HEK293 (cell line): ENCODE data around the gene TGM5.

Source experiments
- CTCF ChIP-seq: fragments of 450-650 bp; formaldehyde crosslinking; IDR thresholded peaks from 2 replicates; pipeline ENCODE4 v1.5.1; 2016; ENCODE audit warnings: missing biosample characterization, missing genetic modification characterization
- FEZF1 ChIP-seq: fragments of 450-650 bp; formaldehyde crosslinking; IDR thresholded peaks from 2 replicates; pipeline ENCODE4 v1.5.1; 2016; ENCODE audit warnings: missing biosample characterization, missing genetic modification characterization
- HOXC10 ChIP-seq: sonication (generic); formaldehyde crosslinking; IDR thresholded peaks from 2 replicates; pipeline ENCODE4 v1.8.1; 2023; ENCODE audit warnings: mild to moderate bottlenecking, missing genetic modification reagents
- KLF9 ChIP-seq: fragments of 450-650 bp; formaldehyde crosslinking; IDR thresholded peaks from 2 replicates; pipeline ENCODE4 v1.5.1; 2016; ENCODE audit warnings: missing biosample characterization, missing genetic modification characterization, low read depth
- REST ChIP-seq: fragments of 450-650 bp; formaldehyde crosslinking; IDR thresholded peaks from 2 replicates; pipeline ENCODE4 v1.5.1; 2016; ENCODE audit warnings: missing biosample characterization, missing genetic modification characterization
- ZBTB17 ChIP-seq: fragments of 450-650 bp; formaldehyde crosslinking; IDR thresholded peaks from 2 replicates; pipeline ENCODE4 v1.5.1; 2016; ENCODE audit warnings: missing biosample characterization, missing genetic modification characterization
- ZBTB44 ChIP-seq: fragments of 450-650 bp; IDR thresholded peaks from 2 replicates; pipeline ENCODE4 v1.5.1; 2018; ENCODE audit warnings: missing biosample characterization, mild to moderate bottlenecking, missing genetic modification characterization
- ZBTB8A ChIP-seq: fragments of 450-650 bp; formaldehyde crosslinking; IDR thresholded peaks from 2 replicates; pipeline ENCODE4 v1.5.1; 2016; ENCODE audit warnings: missing biosample characterization, missing genetic modification characterization
- ZNF239 ChIP-seq: fragments of 450-650 bp; formaldehyde crosslinking; IDR thresholded peaks from 2 replicates; pipeline ENCODE4 v1.5.1; 2016; ENCODE audit warnings: missing biosample characterization, missing genetic modification characterization
- ZNF274 ChIP-seq, 2 experiments: fragments of 200-500 bp in 1 of 2; fragments of 450-650 bp in 1 of 2; sonication (Bioruptor generic) in 1 of 2; formaldehyde crosslinking in 1 of 2; IDR thresholded peaks; 2 replicates each; pipeline versions ENCODE4 v1.5.1 to v1.6.1; 2014 to 2016; ENCODE audit warnings: borderline replicate concordance in 1 of 2, inconsistent platforms in 1 of 2, low read length in 1 of 2, missing biosample characterization in 1 of 2, missing genetic modification characterization in 1 of 2
- ZNF37A ChIP-seq: fragments of 450-650 bp; IDR thresholded peaks from 2 replicates; pipeline ENCODE4 v1.5.1; 2018; ENCODE audit warnings: missing biosample characterization, missing genetic modification characterization
- ZNF549 ChIP-seq: fragments of 450-650 bp; IDR thresholded peaks from 2 replicates; pipeline ENCODE4 v1.5.1; 2018; ENCODE audit warnings: missing biosample characterization, missing genetic modification characterization, mild to moderate bottlenecking, inconsistent platforms, moderate library complexity
- ZNF558 ChIP-seq: fragments of 450-650 bp; formaldehyde crosslinking; IDR thresholded peaks from 2 replicates; pipeline ENCODE4 v1.5.1; 2016; ENCODE audit warnings: missing biosample characterization, missing genetic modification characterization

- TF ChIP-seq CTCF (tag by site-specific recombination): no peak
- no peak for TF ChIP-seq ZNF37A (tag by site-specific recombination)
- no peak for TF ChIP-seq ZBTB44 (tag by site-specific recombination)
- no peak for TF ChIP-seq ZNF274 (IDR thresholded peaks at IDR 0.05; ENCODE audit: low read length)
- no peak for TF ChIP-seq ZNF274 (tag by site-specific recombination; IDR thresholded peaks at IDR 0.05; ENCODE audit: borderline replicate concordance)
- TF ChIP-seq REST (tag by site-specific recombination): no peak
- no peak for TF ChIP-seq ZBTB8A
- TF ChIP-seq HOXC10 (CRISPR knock-in tag): no peak
- no peak for TF ChIP-seq ZNF239 (tag by site-specific recombination)
- no peak for TF ChIP-seq ZNF558 (tag by site-specific recombination)
- TF ChIP-seq ZBTB17: no peak
- no peak for TF ChIP-seq FEZF1 (tag by site-specific recombination)
- no peak for TF ChIP-seq KLF9 (tag by site-specific recombination)
- no peak for TF ChIP-seq ZNF549
These were observed 53.3 kb downstream of the TGM5 start for GRCh38 chr15:43213466-43213865.
